GM19467 (cell line): Measurements from ENCODE around the gene RANBP10.
"Not testable (repeated sequence)": the region's sequence is repeated elsewhere in the genome, so short reads cannot be mapped to it uniquely, and the experiment has no call there.

Experiments
- ATAC-seq: cut with Tn5 transposase; IDR thresholded peaks from one replicate; pipeline ENCODE4 v1.9.1; 2021; ENCODE audit warnings: mild to moderate bottlenecking, moderate library complexity; ENCODE audit not compliant: unreplicated experiment

RANBP10 gene

GRCh38 chr16:67780847-67781564 lies 25.4 kb downstream of the RANBP10 start:
- ATAC-seq, result no peak

GRCh38 chr16:67779256-67780014 lies 26.9 kb downstream of the RANBP10 start:
- no peak for ATAC-seq

GRCh38 chr16:67775273-67775672 lies 31.1 kb downstream of the RANBP10 start:
- ATAC-seq, result no peak

GRCh38 chr16:67774457-67774853 lies 31.9 kb downstream of the RANBP10 start:
- ATAC-seq, result no peak

- no peak for ATAC-seq
Observed at GRCh38 chr16:67773569-67774456, 32.5 kb downstream of the RANBP10 start.

GRCh38 chr16:67773099-67773498 lies 33.3 kb downstream of the RANBP10 start:
- no peak for ATAC-seq

GRCh38 chr16:67770346-67770991 lies 35.9 kb downstream of the RANBP10 start:
- no peak for ATAC-seq

GRCh38 chr16:67767953-67768352 lies 38.4 kb downstream of the RANBP10 start:
- ATAC-seq, result no peak

GRCh38 chr16:67766291-67766690 lies 40.1 kb downstream of the RANBP10 start:
- ATAC-seq, result no peak

- ATAC-seq, result no peak
Observed at GRCh38 chr16:67764158-67764667, 42.1 kb downstream of the RANBP10 start.

GRCh38 chr16:67763066-67763465 lies 43.3 kb downstream of the RANBP10 start:
- no peak for ATAC-seq

- no peak for ATAC-seq
Observed at GRCh38 chr16:67762385-67762784, 44.0 kb downstream of the RANBP10 start.

- no peak for ATAC-seq
Observed at GRCh38 chr16:67761924-67762323, 44.4 kb downstream of the RANBP10 start.

- ATAC-seq, result no peak
Observed at GRCh38 chr16:67760956-67761230, 45.5 kb downstream of the RANBP10 start.

GRCh38 chr16:67760206-67760955 lies 46.0 kb downstream of the RANBP10 start:
- no peak for ATAC-seq

GRCh38 chr16:67758966-67759365 lies 47.4 kb downstream of the RANBP10 start:
- no peak for ATAC-seq

- no peak for ATAC-seq
Observed at GRCh38 chr16:67758006-67758405, 48.4 kb downstream of the RANBP10 start.

GRCh38 chr16:67752641-67753040 lies 53.7 kb downstream of the RANBP10 start:
- ATAC-seq, result no peak

- not testable (repeated sequence) for ATAC-seq
Observed at GRCh38 chr16:67751331-67751730, 55.0 kb downstream of the RANBP10 start.

GRCh38 chr16:67750466-67750865 lies 55.9 kb downstream of the RANBP10 start:
- no peak for ATAC-seq
